T1000 (cell line): ENCODE measurements around the gene LRP3.
A peak's percentile ranks its signal among the peaks of the same experiment; 100 is the strongest.
"Not testable (repeated sequence)": the region's sequence is repeated elsewhere in the genome, so short reads cannot be mapped to it uniquely, and the experiment has no call there.

Experiments
- DNase-seq: peaks from one replicate; lab custom pipeline; 2025; ENCODE audit warnings: mixed read lengths; lab: John Stamatoyannopoulos, UW

Gene LRP3

GRCh38 chr19:33217881-33218280 is 23.8 kb downstream of the LRP3 start:
- no peak for DNase-seq

GRCh38 chr19:33219261-33219815 is 25.2 kb downstream of the LRP3 start:
- no peak for DNase-seq

GRCh38 chr19:33220115-33220514 is 26.0 kb downstream of the LRP3 start:
- DNase-seq, result no peak

GRCh38 chr19:33220735-33221134 is 26.6 kb downstream of the LRP3 start:
- no peak for DNase-seq

GRCh38 chr19:33221638-33222037 is 27.5 kb downstream of the LRP3 start:
- DNase-seq, result no peak

GRCh38 chr19:33222255-33222654 is 28.1 kb downstream of the LRP3 start:
- not testable (repeated sequence) for DNase-seq

GRCh38 chr19:33224694-33225457 is 30.7 kb downstream of the LRP3 start:
- DNase-seq, result no peak

- no peak for DNase-seq
These were observed 31.4 kb downstream of the LRP3 start, which contains the start of gene SLC7A10 for GRCh38 chr19:33225458-33225926. SLC7A10 (minus strand) TSS chr19:33225850; CDS start chr19:33225703, 147 bp downstream.

- no peak for DNase-seq
These were observed 32.6 kb downstream of the LRP3 start for GRCh38 chr19:33226550-33227241.

GRCh38 chr19:33227242-33227650 is 33.1 kb downstream of the LRP3 start:
- DNase-seq, result no peak

- no peak for DNase-seq
These were observed 33.9 kb downstream of the LRP3 start for GRCh38 chr19:33227870-33228599.

- no peak for DNase-seq
These were observed 35.8 kb downstream of the LRP3 start for GRCh38 chr19:33229962-33230361.

- DNase-seq, result no peak
These were observed 37.4 kb downstream of the LRP3 start for GRCh38 chr19:33231511-33231910.

GRCh38 chr19:33232656-33233055 is 38.5 kb downstream of the LRP3 start:
- no peak for DNase-seq

- DNase-seq, result no peak
These were observed 39.1 kb downstream of the LRP3 start for GRCh38 chr19:33233056-33233873.

GRCh38 chr19:33234092-33234491 is 40.0 kb downstream of the LRP3 start:
- no peak for DNase-seq

- DNase-seq, result no peak
These were observed 40.6 kb downstream of the LRP3 start for GRCh38 chr19:33234736-33235135.

GRCh38 chr19:33235269-33235995 is 41.3 kb downstream of the LRP3 start:
- DNase-seq, result peak; percentile 42

- DNase-seq, result no peak
These were observed 41.8 kb downstream of the LRP3 start for GRCh38 chr19:33235996-33236350.

GRCh38 chr19:33236696-33237390 is 42.7 kb downstream of the LRP3 start:
- DNase-seq, result no peak
